Measurements from ENCODE around the gene SRMS.
"Not testable (repeated sequence)": the region's sequence is repeated elsewhere in the genome, so short reads cannot be mapped to it uniquely, and the experiment has no call there.

GRCh38 chr20:63571087-63571478 lies 23.5 kb upstream of the SRMS start:
- not testable (repeated sequence) for TF ChIP-seq POLR2A, CTCF (IDR thresholded peaks at IDR 0.05)
